Right ventricle myocardium inferior (tissue), 1 donor: ENCODE results near the gene TBL1X. TPM values are rescaled to one million over a fixed set of nuclear protein-coding genes. Genes with fewer than 3 reads are reported as not detected.
"Not testable (repeated sequence)": the region's sequence is repeated elsewhere in the genome, so short reads cannot be mapped to it uniquely, and the experiment has no call there.

Experiments
- ATAC-seq: fragments of 200-7000 bp; cut with Tn5 transposase; one replicate; pipeline ENCODE4 v1.9.1; 2020; ENCODE audit warnings: mild to moderate bottlenecking, moderate library complexity
- DNase-seq: peaks from one replicate; pipeline ENCODE4 v3.0.0; 2021; ENCODE audit errors: missing footprints
- intact Hi-C: fragments of 100-400 bp; cut with DNase I; formaldehyde crosslinking; loops from one replicate; pipeline ENCODE4 v1.11.0; 2022
- long read RNA-seq: library from polyadenylated mRNA; unstranded; transcript quantifications from one replicate; pipeline ENCODE4 v2.0.0, GENCODE V29; 2021
- total RNA-seq: library from RNA; stranded (reverse); fragmentation: NEBNext Ultra II Directional; extraction: Animal tissue kit (Norgen Biotek cat#: 25700); gene quantifications from one replicate; pipeline ENCODE4 v1.2.1, GENCODE V29; 2021
- donor health status: DM: no; HTN: yes; CAD: no; lungs with severe emphysema.

TBL1X gene
- 10.6 TPM for total RNA-seq
- long read RNA-seq, full-length matches to known transcripts: 3 of 8 reads
- long read RNA-seq, partial matches to known transcripts: 2 of 8 reads
- long read RNA-seq, other reads (novel, unspliced or antisense): 3 of 8 reads

GRCh38 chrX:9464435-9465371 lies at the start of gene TBL1X:
Gene TBL1X (plus strand): TSS chrX:9465058. CDS start chrX:9653587, 188,529 bp downstream.
- DNase-seq (peak; percentile 80), ATAC-seq (peak; percentile 71)
- intact Hi-C loops: loop anchor here (1.0 to 10.0 kb wide), 2 partner anchors 66 to 210 kb away; no protein-coding TSS in a partner anchor

GRCh38 chrX:9416562-9417348 lies 48.1 kb upstream of the TBL1X start:
- no peak for DNase-seq
- intact Hi-C loops: no loop called here
- no peak for ATAC-seq

- DNase-seq (no peak), ATAC-seq (no peak)
- intact Hi-C loops: no loop called here
These were observed 46.6 kb upstream of the TBL1X start for GRCh38 chrX:9418262-9418661.

- DNase-seq (no peak), ATAC-seq (no peak)
- intact Hi-C loops: no loop called here
These were observed 44.3 kb upstream of the TBL1X start for GRCh38 chrX:9420275-9421265.

- intact Hi-C loops: no loop called here
- ATAC-seq (no peak), DNase-seq (no peak)
These were observed 35.1 kb upstream of the TBL1X start for GRCh38 chrX:9429767-9430166.

GRCh38 chrX:9430346-9430921 lies 34.4 kb upstream of the TBL1X start:
- ATAC-seq (no peak), DNase-seq (no peak)
- intact Hi-C loops: no loop called here

GRCh38 chrX:9431281-9431680 lies 33.6 kb upstream of the TBL1X start:
- intact Hi-C loops: no loop called here
- ATAC-seq (no peak), DNase-seq (no peak)

- intact Hi-C loops: no loop called here
- ATAC-seq (no peak), DNase-seq (no peak)
These were observed 31.3 kb upstream of the TBL1X start for GRCh38 chrX:9433596-9433995.

GRCh38 chrX:9434051-9434550 lies 30.8 kb upstream of the TBL1X start:
- ATAC-seq: no peak
- no peak for DNase-seq
- intact Hi-C loops: no loop called here

GRCh38 chrX:9435086-9435485 lies 29.8 kb upstream of the TBL1X start:
- intact Hi-C loops, DNase-seq, ATAC-seq: not testable (repeated sequence)

- no peak for ATAC-seq
- DNase-seq: no peak
- intact Hi-C loops: no loop called here
These were observed 28.0 kb upstream of the TBL1X start for GRCh38 chrX:9436812-9437211.

- intact Hi-C loops: no loop called here
- no peak for ATAC-seq
These were observed 25.8 kb upstream of the TBL1X start for GRCh38 chrX:9438933-9439494.

GRCh38 chrX:9440116-9440844 lies 24.6 kb upstream of the TBL1X start:
- no peak for ATAC-seq
- intact Hi-C loops: no loop called here
- no peak for DNase-seq

More at GRCh38 chrX:9438933-9439494, 25.8 kb upstream of the TBL1X start:
- DNase-seq: no peak

GRCh38 chrX:9442056-9442455 lies 22.8 kb upstream of the TBL1X start:
- DNase-seq: no peak
- no peak for ATAC-seq
- intact Hi-C loops: no loop called here

- intact Hi-C loops: no loop called here
- no peak for DNase-seq
- ATAC-seq: no peak
These were observed 21.5 kb upstream of the TBL1X start for GRCh38 chrX:9443327-9443726.

GRCh38 chrX:9447906-9448305 lies 17.0 kb upstream of the TBL1X start:
- intact Hi-C loops: no loop called here
- ATAC-seq (no peak), DNase-seq (no peak)
